ENCODE measurements around the gene CADM1.

CADM1 gene

GRCh38 chr11:115518983-115519628 lies 14.9 kb upstream of the CADM1 start:
- TF ChIP-seq CTCF (IDR thresholded peaks at IDR 0.05; ENCODE audit: control insufficient read depth, extremely low read depth, insufficient read depth), result no peak
- no peak overlapping the region for H3K4me3 ChIP-seq (ENCODE audit: low read depth, low read length)
- DNase-seq (ENCODE audit: low read depth), result no peak

DNA sequence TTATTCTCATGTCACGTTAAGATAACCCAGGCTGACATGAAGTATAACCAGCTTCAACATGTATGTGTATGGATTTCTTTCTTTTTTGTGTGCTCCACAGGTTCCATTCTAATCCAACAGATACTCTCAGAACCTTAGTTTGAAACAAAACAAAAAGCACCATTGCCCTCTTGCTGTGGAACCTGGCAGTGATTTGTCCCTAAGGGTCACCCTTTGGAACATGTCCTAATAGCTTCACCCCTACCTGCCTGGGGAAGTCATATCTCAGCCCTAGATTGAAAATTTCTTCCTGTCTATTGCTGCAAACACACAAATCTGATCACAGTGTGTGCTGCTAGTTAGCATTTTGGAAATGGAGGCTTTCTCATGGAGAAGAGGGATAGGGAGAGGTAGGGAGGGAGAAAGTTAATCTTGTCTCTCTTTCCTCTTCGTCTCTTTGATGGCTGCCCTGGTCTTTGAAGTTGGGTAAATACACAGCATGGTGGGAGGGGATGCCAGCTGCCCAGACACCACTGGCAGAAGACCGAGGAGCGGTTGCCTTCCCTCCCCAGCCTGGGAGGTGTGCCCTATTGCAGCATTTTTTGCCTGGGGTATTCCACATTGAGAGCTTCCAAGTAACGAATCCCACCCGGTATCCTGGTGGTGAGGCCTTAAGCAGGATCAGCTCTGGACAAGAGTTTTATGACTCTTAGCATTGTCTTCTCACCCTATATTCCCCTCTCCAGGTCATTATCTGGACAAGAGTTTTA lies 11.6 kb upstream of the CADM1 start:
- TF ChIP-seq CTCF (IDR thresholded peaks at IDR 0.05; ENCODE audit: control insufficient read depth, extremely low read depth, insufficient read depth), result no peak
- no peak overlapping the region for H3K4me3 ChIP-seq (ENCODE audit: low read depth, low read length)
- no peak for DNase-seq (ENCODE audit: low read depth)

DNA sequence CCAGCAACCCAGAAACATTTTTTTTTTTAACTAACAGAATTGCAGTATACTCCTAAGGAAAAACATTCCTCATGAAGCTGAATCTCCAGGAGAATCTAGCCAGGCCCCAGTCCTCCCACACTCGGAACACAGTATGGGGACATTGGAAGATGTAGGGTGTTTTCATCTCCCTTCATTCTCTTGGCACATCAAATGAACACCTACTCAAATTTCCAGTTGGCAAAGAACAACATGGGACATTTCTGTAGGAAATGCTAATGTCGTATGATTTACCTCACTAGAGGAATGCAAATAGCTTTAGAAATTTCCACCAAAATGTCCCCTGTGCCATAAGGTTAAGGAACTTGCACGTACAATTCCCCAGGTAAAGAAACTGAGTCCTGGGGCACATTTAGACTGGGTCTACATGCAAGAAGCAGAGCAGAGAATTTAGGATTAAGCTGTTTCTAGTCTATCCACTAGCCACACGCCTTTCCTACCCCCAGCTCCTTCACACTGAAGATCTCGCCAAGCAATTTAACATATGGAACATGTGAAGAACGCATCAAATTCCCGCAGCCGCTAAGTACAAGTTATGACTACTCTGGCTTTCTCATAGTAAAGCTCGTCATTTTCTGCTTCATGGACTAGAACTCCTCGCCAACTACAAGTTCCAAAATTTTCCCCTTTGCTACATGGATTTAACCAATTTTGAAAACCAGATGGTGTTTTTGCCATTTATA lies 2.9 kb upstream of the CADM1 start:
- H3K4me3 ChIP-seq (ENCODE audit: low read depth, low read length), result no peak overlapping the region
- no peak for TF ChIP-seq CTCF (IDR thresholded peaks at IDR 0.05; ENCODE audit: control insufficient read depth, extremely low read depth, insufficient read depth)
- DNase-seq (ENCODE audit: low read depth), result no peak

DNA sequence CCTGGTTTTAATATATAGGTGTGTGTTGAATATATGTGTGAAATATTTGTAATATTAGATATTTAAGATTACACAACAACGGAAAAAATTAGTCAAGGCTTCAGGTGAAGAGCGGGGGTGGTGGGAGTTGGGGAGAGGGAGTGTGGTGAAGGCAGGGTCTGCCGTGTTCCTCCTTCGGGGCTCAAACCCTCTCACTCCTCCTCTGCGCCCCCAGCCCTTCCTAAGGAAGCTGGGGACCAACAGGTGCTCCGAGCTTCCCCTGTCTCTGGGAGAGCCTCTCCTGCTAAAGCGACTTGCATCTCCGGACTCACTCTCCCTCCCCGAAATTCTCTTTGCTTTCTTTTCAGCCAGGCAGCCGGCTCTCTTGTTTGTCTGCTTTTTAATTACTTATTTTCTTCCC lies 960 bp upstream of the CADM1 start:
- H3K4me3 ChIP-seq (ENCODE audit: low read depth, low read length), result peak overlapping the region; percentile 49
- no peak for TF ChIP-seq CTCF (IDR thresholded peaks at IDR 0.05; ENCODE audit: control insufficient read depth, extremely low read depth, insufficient read depth)
- DNase-seq (ENCODE audit: low read depth), result no peak

GRCh38 chr11:115503886-115504275 lies 334 bp downstream of the CADM1 start:
- H3K4me3 ChIP-seq (ENCODE audit: low read depth, low read length), result peak overlapping the region; percentile 49
- DNase-seq (ENCODE audit: low read depth), result no peak

More at GRCh38 chr11:115503886-115504275, 334 bp downstream of the CADM1 start:
- no peak for TF ChIP-seq CTCF (IDR thresholded peaks at IDR 0.05; ENCODE audit: control insufficient read depth, extremely low read depth, insufficient read depth)

Measured in LNCaP clone FGC (cell line).